Cardiac muscle cell (in vitro differentiated cells and primary cell): ENCODE data around the gene LZTS3. TPM values are rescaled to one million over a fixed set of nuclear protein-coding genes. Genes with fewer than 3 reads are reported as not detected.

Experiments
- DNase-seq, 2 donors: peaks; one replicate each; pipeline versions ENCODE4 v3.0.0 to v3.0.0-alpha.2; 2010 to 2017; ENCODE audit warnings: low read depth in 1 of 2, low spot score in 1 of 2
- H3K27ac ChIP-seq: fragments of 200-600 bp; sonication (generic); 2 replicates; pipeline ENCODE4 v1.5.1; 2016
- H3K27me3 ChIP-seq: fragments of 200-600 bp; sonication (generic); 2 replicates; pipeline ENCODE4 v1.6.0; 2016; ENCODE audit warnings: control low read depth
- H3K36me3 ChIP-seq: fragments of 200-600 bp; sonication (generic); 2 replicates; pipeline ENCODE4 v1.5.1; 2016; ENCODE audit warnings: control low read depth
- H3K4me1 ChIP-seq: fragments of 200-600 bp; sonication (generic); 2 replicates; pipeline ENCODE4 v1.8.1; 2017; ENCODE audit warnings: low read depth, mild to moderate bottlenecking, mixed run types
- H3K4me3 ChIP-seq: fragments of 200-600 bp; sonication (generic); 2 replicates; pipeline ENCODE4 v1.5.1; 2016; ENCODE audit warnings: mild to moderate bottlenecking
- H3K9me3 ChIP-seq: fragments of 200-600 bp; sonication (generic); 2 replicates; pipeline ENCODE4 v1.5.1; 2017; ENCODE audit warnings: low read depth, mild to moderate bottlenecking, control low read depth
- CTCF ChIP-seq: IDR thresholded peaks from 2 replicates; pipeline ENCODE4 v1.5.1; 2012; ENCODE audit warnings: low read depth, mild to moderate bottlenecking, low read length
- polyA plus RNA-seq: library from polyadenylated mRNA; unstranded; fragments of >200 nt; fragmentation: Nextera tagmentation; extraction: Ambion mirVana; gene quantifications from 2 replicates; pipeline ENCODE4 v1.2.1, GENCODE V29; 2016
- total RNA-seq: library from RNA; depleted of rRNA; stranded (reverse); fragments of >200 nt; gene quantifications from 2 replicates; pipeline ENCODE4 v1.2.3, GENCODE V29; 2016

The LZTS3 gene
- total and polyA plus RNA-seq, 2 experiments from 2014 or later: 15.7 to 30.9 TPM

- DNase-seq: no peak
- Histone ChIP-seq H3K27me3 (no peaks in the 10 kb centered on the region), H3K9me3 (no peaks in the 10 kb centered on the region), H3K4me3 (no peak overlapping the region), H3K36me3 (no peaks in the 10 kb centered on the region), H3K27ac (no peak overlapping the region), H3K4me1 (peaks cover 6% of the 10 kb centered on the region)
- TF ChIP-seq CTCF: no peak
Measured at GRCh38 chr20:3166913-3167342, 6.4 kb downstream of the LZTS3 start.

DNA sequence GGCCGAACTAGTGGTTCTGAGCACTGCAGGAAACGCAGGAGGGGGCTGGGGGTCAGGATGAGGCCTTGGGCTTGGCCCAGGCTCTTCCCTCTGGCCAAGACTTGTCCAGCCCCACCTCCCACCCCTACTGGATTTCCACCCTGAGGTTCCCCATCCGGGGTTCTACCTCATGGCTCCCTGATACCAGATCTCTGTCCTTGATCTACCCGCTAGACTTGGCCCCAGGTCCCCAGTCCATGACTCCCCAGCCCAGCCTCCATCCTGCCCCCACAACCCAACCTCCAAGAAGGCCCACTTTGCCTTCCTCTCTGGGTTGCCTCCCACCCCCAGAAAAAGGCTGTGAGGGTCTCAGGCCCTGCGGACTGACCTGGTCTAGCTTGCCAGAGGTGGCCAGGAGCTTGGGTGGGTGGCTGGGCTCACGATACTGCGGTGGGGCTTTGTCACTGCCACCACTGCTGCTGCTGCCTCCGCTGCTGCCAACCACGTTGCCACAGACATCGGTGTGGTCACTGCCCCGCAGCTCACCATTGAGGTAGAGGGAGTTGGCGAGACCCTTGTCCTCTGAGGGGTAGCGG, 6.9 kb downstream of the LZTS3 start:
- Histone ChIP-seq H3K36me3 (no peaks in the 10 kb centered on the region), H3K27ac (no peak overlapping the region), H3K9me3 (no peaks in the 10 kb centered on the region), H3K4me3 (no peak overlapping the region), H3K4me1 (peaks cover 6% of the 10 kb centered on the region), H3K27me3 (no peaks in the 10 kb centered on the region)
- DNase-seq: no peak
- TF ChIP-seq CTCF: no peak

DNA sequence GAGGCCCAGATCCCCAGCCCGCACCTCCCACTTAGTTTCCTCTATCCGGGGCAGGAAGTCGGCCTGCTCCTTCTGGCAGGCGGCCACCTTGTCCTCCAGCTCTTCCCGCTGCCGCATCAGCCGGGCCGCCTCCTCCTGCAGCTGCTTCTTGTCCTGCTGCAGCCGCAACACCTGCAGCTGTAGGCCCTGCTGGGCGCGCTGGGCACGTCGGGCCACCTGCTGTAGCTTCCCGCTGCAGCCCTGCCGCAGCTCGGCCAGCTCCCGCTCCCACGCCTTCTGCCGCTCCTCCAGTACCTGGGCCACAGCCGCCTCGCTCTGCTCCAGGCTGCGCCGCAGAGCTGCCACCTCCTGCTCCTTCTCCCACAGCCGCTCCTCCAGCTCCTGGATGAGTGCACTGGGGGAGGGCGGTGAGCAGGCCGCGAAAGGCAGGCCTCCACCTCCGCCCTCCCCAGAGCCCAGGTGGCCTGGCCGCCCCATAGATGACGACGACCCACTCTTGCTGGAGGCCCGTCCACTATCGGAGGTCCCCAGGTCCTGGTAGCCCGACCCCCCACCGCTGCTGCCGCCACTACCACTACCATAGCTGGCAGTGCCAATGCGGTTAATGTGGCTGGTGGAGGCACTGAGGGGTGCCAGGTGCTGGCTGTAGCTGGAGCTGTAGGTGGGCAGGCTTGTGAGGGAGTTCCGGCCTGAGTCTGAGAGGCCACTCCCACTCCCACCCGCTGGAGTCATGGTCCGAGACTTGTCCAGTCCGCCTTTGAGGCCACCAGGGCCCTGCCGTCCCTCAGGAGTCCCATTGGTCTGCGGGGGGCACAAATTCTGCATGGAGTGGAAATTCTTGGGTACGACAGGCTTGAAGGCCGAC, 7.6 kb downstream of the LZTS3 start:
- H3K27me3 ChIP-seq: no peaks in the 10 kb centered on the region
- DNase-seq: peak in 1 of 2 donors; percentile 85
- no peak overlapping the region for H3K4me3 ChIP-seq
- H3K36me3 ChIP-seq: no peaks in the 10 kb centered on the region
- peaks cover 6% of the 10 kb centered on the region for H3K4me1 ChIP-seq
- H3K27ac ChIP-seq: no peak overlapping the region
- no peaks in the 10 kb centered on the region for H3K9me3 ChIP-seq
- no peak for TF ChIP-seq CTCF

DNA sequence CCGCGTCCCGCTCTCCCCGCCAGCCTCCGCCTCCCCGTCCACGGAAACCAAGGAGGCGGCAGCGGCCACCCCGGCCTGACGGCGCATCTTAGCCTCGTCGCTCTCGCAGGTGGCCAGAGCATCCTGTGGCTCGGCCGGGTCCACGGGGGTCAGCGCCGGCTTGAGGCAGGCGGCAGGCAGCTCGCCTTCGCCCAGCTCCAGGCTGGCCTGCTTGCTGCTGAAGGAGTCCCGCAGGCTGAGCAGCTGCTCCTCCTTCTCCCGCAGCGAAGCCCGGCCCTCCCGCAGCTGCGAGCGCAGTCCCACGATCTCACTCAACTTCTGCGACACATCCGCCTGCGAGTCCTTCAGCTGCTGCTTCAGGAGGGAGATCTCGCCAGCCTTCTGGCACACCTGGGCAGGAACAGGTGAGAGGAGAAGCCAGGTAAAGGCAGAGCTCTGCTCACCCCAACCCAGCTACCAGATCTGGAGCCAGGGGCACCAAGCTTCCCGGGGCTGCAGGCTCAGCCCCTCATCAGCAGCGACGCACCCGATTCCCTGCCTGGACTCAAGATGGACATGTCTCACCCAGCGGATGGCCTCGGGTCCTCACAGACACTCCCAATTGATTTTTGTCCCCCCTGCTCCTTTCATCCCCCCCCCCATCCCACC, 8.5 kb downstream of the LZTS3 start:
- Histone ChIP-seq H3K36me3 (no peaks in the 10 kb centered on the region), H3K27ac (no peak overlapping the region), H3K9me3 (no peaks in the 10 kb centered on the region), H3K4me1 (peaks cover 6% of the 10 kb centered on the region), H3K4me3 (no peak overlapping the region), H3K27me3 (no peaks in the 10 kb centered on the region)
- TF ChIP-seq CTCF: no peak
- no peak for DNase-seq

DNA sequence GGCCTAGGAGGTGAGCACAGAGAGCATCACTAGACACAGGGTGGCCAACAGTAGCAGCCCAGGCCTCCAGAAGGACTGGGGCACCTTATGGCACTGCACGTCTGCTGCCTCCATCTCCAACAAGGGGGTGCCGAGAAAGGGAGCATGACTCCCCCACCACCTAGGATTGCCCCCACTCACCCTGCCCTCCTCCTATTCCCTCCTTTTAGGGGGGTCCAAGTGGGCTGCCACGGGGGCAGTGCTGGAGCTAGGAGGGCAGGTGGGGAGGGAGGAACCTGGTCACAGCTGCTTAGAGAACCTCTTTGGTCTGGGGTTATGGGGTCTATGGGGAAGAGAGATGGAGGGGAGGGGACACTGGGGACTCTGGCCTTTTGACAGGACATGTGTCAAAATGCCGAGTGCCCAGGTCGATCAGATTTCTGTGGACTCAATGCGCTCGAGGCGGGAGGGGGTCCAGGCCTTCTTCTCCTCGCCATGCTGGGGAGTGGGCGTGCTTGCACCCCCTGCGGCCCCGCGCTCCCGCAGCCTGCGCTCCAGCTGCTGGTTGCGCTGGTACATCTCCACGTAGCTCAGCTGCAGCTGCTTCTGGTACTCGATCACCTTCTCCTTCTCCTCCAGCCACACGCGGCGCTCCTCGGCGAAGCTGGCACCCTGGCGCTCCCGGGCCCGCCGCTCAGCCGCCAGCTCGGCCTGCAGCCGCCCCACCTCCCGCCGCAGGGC, 9.1 kb downstream of the LZTS3 start:
- H3K27ac ChIP-seq: no peak overlapping the region
- no peaks in the 10 kb centered on the region for H3K27me3 ChIP-seq
- H3K4me1 ChIP-seq: peaks cover 6% of the 10 kb centered on the region
- no peak overlapping the region for H3K4me3 ChIP-seq
- no peak for DNase-seq
- no peaks in the 10 kb centered on the region for H3K9me3 ChIP-seq
- H3K36me3 ChIP-seq: no peaks in the 10 kb centered on the region
- no peak for TF ChIP-seq CTCF
